ENCODE data around the gene HNF4A. TPM values are rescaled to one million over a fixed set of nuclear protein-coding genes. Genes with fewer than 3 reads are reported as not detected.
A peak's percentile ranks its signal among the peaks of the same experiment; 100 is the strongest.

Gene HNF4A
- total and polyA plus RNA-seq, 2 of the 13 experiments (the other 11 are each of a cell fraction or from before 2014, with no cell fraction given) = 80.9 to 169 TPM

DNA sequence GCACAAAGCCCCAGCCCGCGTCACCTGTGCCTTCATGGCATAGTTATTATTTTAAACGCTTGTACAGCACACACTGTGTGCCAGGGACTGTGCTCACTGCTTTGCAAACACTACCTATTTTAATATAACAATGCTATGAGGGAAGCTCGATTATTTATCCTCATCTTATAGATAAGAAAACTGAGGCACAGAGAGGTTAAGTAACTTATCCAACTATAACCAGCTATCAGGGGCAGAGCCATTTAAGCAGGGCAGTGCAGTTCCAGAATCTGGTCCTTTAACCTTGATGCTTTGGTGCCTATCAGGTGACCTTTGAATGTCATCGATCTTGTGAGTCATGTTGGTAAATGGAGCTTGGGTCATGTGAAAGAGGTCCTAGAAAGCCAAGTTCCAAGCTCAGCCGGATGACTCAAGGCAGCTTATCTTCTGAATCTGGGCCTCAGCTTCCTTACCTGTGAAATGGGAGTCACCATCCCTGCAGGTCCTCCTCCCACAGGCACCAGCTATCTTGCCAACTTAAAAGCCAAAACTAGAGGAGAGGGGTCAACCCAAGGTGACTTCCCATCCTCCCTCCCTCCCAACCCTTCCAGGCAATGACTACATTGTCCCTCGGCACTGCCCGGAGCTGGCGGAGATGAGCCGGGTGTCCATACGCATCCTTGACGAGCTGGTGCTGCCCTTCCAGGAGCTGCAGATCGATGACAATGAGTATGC, 63.8 kb downstream of the HNF4A start (continued):
- peak; percentile 90; the same call in 1 of the 2 replicates for TF ChIP-seq SRY (CRISPR knock-in tag; IDR thresholded peaks at IDR 0.05)
- no peak for TF ChIP-seq ZNF724P (CRISPR knock-in tag; IDR thresholded peaks at IDR 0.05; ENCODE audit: borderline replicate concordance)
- TF ChIP-seq MBD4 (IDR thresholded peaks at IDR 0.05; ENCODE audit: borderline replicate concordance, low read length) = no peak
- TF ChIP-seq RXRA (CRISPR knock-in tag; IDR thresholded peaks at IDR 0.05) = peak; percentile 91
- TF ChIP-seq MATR3 (CRISPR knock-in tag; IDR thresholded peaks at IDR 0.05) = no peak
- TF ChIP-seq ZNF350 (CRISPR knock-in tag; IDR thresholded peaks at IDR 0.05; ENCODE audit: borderline replicate concordance, low read depth) = peak; percentile 87
- TF ChIP-seq, protein P1, sequence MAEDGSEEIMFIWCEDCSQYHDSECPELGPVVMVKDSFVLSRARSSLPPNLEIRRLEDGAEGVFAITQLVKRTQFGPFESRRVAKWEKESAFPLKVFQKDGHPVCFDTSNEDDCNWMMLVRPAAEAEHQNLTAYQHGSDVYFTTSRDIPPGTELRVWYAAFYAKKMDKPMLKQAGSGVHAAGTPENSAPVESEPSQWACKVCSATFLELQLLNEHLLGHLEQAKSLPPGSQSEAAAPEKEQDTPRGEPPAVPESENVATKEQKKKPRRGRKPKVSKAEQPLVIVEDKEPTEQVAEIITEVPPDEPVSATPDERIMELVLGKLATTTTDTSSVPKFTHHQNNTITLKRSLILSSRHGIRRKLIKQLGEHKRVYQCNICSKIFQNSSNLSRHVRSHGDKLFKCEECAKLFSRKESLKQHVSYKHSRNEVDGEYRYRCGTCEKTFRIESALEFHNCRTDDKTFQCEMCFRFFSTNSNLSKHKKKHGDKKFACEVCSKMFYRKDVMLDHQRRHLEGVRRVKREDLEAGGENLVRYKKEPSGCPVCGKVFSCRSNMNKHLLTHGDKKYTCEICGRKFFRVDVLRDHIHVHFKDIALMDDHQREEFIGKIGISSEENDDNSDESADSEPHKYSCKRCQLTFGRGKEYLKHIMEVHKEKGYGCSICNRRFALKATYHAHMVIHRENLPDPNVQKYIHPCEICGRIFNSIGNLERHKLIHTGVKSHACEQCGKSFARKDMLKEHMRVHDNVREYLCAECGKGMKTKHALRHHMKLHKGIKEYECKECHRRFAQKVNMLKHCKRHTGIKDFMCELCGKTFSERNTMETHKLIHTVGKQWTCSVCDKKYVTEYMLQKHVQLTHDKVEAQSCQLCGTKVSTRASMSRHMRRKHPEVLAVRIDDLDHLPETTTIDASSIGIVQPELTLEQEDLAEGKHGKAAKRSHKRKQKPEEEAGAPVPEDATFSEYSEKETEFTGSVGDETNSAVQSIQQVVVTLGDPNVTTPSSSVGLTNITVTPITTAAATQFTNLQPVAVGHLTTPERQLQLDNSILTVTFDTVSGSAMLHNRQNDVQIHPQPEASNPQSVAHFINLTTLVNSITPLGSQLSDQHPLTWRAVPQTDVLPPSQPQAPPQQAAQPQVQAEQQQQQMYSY (CRISPR knock-in tag; IDR thresholded peaks at IDR 0.05) = no peak
- TF ChIP-seq, protein P2, sequence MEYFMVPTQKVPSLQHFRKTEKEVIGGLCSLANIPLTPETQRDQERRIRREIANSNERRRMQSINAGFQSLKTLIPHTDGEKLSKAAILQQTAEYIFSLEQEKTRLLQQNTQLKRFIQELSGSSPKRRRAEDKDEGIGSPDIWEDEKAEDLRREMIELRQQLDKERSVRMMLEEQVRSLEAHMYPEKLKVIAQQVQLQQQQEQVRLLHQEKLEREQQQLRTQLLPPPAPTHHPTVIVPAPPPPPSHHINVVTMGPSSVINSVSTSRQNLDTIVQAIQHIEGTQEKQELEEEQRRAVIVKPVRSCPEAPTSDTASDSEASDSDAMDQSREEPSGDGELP (IDR thresholded peaks at IDR 0.05; ENCODE audit: borderline replicate concordance, low read depth) = peak; percentile 83; the same call in 1 of the 2 replicates
- TF ChIP-seq POGZ (CRISPR knock-in tag; IDR thresholded peaks at IDR 0.05) = peak; percentile 96
- TF ChIP-seq, protein P3, sequence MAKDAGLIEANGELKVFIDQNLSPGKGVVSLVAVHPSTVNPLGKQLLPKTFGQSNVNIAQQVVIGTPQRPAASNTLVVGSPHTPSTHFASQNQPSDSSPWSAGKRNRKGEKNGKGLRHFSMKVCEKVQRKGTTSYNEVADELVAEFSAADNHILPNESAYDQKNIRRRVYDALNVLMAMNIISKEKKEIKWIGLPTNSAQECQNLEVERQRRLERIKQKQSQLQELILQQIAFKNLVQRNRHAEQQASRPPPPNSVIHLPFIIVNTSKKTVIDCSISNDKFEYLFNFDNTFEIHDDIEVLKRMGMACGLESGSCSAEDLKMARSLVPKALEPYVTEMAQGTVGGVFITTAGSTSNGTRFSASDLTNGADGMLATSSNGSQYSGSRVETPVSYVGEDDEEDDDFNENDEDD (CRISPR knock-in tag; IDR thresholded peaks at IDR 0.05; ENCODE audit: borderline replicate concordance) = no peak
- 0 out of 2 replicates have a peak, but pooled peaks have one; percentile 39 for TF ChIP-seq ZNF501 (CRISPR knock-in tag; IDR thresholded peaks at IDR 0.05)
- TF ChIP-seq YEATS4 (CRISPR knock-in tag; IDR thresholded peaks at IDR 0.05; ENCODE audit: borderline replicate concordance) = no peak
- peak; percentile 86 for TF ChIP-seq ARNTL (CRISPR knock-in tag; IDR thresholded peaks at IDR 0.05)
- TF ChIP-seq TP53 (CRISPR knock-in tag; conservative IDR thresholded peaks at IDR 0.05) = no peak
- no peak for TF ChIP-seq ZNF260 (CRISPR knock-in tag; IDR thresholded peaks at IDR 0.05; ENCODE audit: borderline replicate concordance, low read depth)
- TF ChIP-seq ZNF563 (CRISPR knock-in tag; IDR thresholded peaks at IDR 0.05) = 0 out of 2 replicates have a peak, but pooled peaks have one; percentile 33
- TF ChIP-seq, protein P4, sequence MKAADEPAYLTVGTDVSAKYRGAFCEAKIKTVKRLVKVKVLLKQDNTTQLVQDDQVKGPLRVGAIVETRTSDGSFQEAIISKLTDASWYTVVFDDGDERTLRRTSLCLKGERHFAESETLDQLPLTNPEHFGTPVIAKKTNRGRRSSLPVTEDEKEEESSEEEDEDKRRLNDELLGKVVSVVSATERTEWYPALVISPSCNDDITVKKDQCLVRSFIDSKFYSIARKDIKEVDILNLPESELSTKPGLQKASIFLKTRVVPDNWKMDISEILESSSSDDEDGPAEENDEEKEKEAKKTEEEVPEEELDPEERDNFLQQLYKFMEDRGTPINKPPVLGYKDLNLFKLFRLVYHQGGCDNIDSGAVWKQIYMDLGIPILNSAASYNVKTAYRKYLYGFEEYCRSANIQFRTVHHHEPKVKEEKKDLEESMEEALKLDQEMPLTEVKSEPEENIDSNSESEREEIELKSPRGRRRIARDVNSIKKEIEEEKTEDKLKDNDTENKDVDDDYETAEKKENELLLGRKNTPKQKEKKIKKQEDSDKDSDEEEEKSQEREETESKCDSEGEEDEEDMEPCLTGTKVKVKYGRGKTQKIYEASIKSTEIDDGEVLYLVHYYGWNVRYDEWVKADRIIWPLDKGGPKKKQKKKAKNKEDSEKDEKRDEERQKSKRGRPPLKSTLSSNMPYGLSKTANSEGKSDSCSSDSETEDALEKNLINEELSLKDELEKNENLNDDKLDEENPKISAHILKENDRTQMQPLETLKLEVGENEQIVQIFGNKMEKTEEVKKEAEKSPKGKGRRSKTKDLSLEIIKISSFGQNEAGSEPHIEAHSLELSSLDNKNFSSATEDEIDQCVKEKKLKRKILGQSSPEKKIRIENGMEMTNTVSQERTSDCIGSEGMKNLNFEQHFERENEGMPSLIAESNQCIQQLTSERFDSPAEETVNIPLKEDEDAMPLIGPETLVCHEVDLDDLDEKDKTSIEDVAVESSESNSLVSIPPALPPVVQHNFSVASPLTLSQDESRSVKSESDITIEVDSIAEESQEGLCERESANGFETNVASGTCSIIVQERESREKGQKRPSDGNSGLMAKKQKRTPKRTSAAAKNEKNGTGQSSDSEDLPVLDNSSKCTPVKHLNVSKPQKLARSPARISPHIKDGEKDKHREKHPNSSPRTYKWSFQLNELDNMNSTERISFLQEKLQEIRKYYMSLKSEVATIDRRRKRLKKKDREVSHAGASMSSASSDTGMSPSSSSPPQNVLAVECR (CRISPR knock-in tag; IDR thresholded peaks at IDR 0.05; ENCODE audit: borderline replicate concordance) = peak; percentile 80; the same call in 1 of the 2 replicates
- TF ChIP-seq, protein P5, sequence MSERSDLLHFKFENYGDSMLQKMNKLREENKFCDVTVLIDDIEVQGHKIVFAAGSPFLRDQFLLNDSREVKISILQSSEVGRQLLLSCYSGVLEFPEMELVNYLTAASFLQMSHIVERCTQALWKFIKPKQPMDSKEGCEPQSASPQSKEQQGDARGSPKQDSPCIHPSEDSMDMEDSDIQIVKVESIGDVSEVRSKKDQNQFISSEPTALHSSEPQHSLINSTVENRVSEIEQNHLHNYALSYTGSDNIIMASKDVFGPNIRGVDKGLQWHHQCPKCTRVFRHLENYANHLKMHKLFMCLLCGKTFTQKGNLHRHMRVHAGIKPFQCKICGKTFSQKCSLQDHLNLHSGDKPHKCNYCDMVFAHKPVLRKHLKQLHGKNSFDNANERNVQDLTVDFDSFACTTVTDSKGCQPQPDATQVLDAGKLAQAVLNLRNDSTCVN (CRISPR knock-in tag; IDR thresholded peaks at IDR 0.05; ENCODE audit: borderline replicate concordance) = peak; percentile 69; the same call in 1 of the 2 replicates
